ENCODE results near the gene ANKS1B. TPM values are rescaled to one million over a fixed set of nuclear protein-coding genes. Genes with fewer than 3 reads are reported as not detected.
"Not testable (repeated sequence)": the region's sequence is repeated elsewhere in the genome, so short reads cannot be mapped to it uniquely, and the experiment has no call there.

Gene ANKS1B
- total RNA-seq, 8 experiments from 2014 or later = 4.4 to 49.1 (median 14.2) TPM

- Histone ChIP-seq H3K4me1 (replicated peaks in 1 of 2) (no peaks in the 10 kb centered on the region), H3K27ac (no peak overlapping the region), H3K4me3 (no peak overlapping the region)
- in situ Hi-C loops (cut with MboI; ENCODE audit: low pct_unique_long_range_greater_than_20kb in 2 of 9, low sequenced_read_pairs in 9 of 9, unreplicated experiment in 9 of 9) = no loop called here
- WGBS, 10 experiments = 0 to 94% (median 80%) methylated on average over 1 to 3 of the region's 3 CpGs; no CpG with 5 or more reads in 2 of the 10 experiments
- no peak for ATAC-seq (replicated peaks in 6 of 8)
Observed at GRCh38 chr12:99265648-99266047, 719.1 kb downstream of the ANKS1B start.

- in situ Hi-C loops (cut with MboI; ENCODE audit: low pct_unique_long_range_greater_than_20kb in 2 of 9, low sequenced_read_pairs in 9 of 9, unreplicated experiment in 9 of 9) = no loop called here
- no peak overlapping the region for H3K4me3 ChIP-seq
- H3K4me1 ChIP-seq (replicated peaks in 1 of 2) = no peaks in the 10 kb centered on the region
- H3K27ac ChIP-seq = no peak overlapping the region
- WGBS, 10 experiments = 0 to 100% (median 50%) methylated on average over 1 of the region's 1 CpG; no CpG with 5 or more reads in 3 of the 10 experiments
- peak in 2 of 8 experiments; percentile 20 to 95 for ATAC-seq (replicated peaks in 6 of 8)
Observed at GRCh38 chr12:99261256-99261655, 723.5 kb downstream of the ANKS1B start.

GRCh38 chr12:99260456-99260996 is 724.2 kb downstream of the ANKS1B start:
- 0 to 92% (median 77%) methylated on average over 1 to 4 of the region's 4 CpGs for WGBS, 10 experiments
- H3K4me1 ChIP-seq (replicated peaks in 1 of 2) = no peaks in the 10 kb centered on the region
- in situ Hi-C loops (cut with MboI; ENCODE audit: low pct_unique_long_range_greater_than_20kb in 2 of 9, low sequenced_read_pairs in 9 of 9, unreplicated experiment in 9 of 9) = no loop called here
- no peak for ATAC-seq (replicated peaks in 6 of 8)
- H3K4me3 ChIP-seq = no peak overlapping the region
- no peak overlapping the region for H3K27ac ChIP-seq

- ATAC-seq (replicated peaks in 6 of 8) = no peak
- 20 to 96% (median 79%) methylated on average over 1 to 11 of the region's 12 CpGs for WGBS, 10 experiments
- no peak overlapping the region for H3K27ac ChIP-seq
- no peaks in the 10 kb centered on the region for H3K4me1 ChIP-seq (replicated peaks in 1 of 2)
- in situ Hi-C loops (cut with MboI; ENCODE audit: low pct_unique_long_range_greater_than_20kb in 2 of 9, low sequenced_read_pairs in 9 of 9, unreplicated experiment in 9 of 9) = no loop called here
- H3K4me3 ChIP-seq = no peak overlapping the region
Observed at GRCh38 chr12:99259040-99259934, 725.4 kb downstream of the ANKS1B start.

- H3K27ac ChIP-seq = no peak overlapping the region
Observed at GRCh38 chr12:99257672-99258071, 727.1 kb downstream of the ANKS1B start.

GRCh38 chr12:99253068-99253467 is 731.7 kb downstream of the ANKS1B start:
- Histone ChIP-seq H3K4me1 (replicated peaks in 1 of 2) (no peaks in the 10 kb centered on the region), H3K4me3 (no peak overlapping the region), H3K27ac (no peak overlapping the region)
- peak in 2 of 8 experiments; percentile 15 to 60 for ATAC-seq (replicated peaks in 6 of 8)
- in situ Hi-C loops (cut with MboI; ENCODE audit: low pct_unique_long_range_greater_than_20kb in 2 of 9, low sequenced_read_pairs in 9 of 9, unreplicated experiment in 9 of 9) = no loop called here
- 30 to 100% (median 72%) methylated on average over 1 to 3 of the region's 3 CpGs; no CpG with 5 or more reads in 1 of the 10 experiments for WGBS, 10 experiments

More at GRCh38 chr12:99257672-99258071, 727.1 kb downstream of the ANKS1B start:
- Histone ChIP-seq H3K4me1 (replicated peaks in 1 of 2) (no peaks in the 10 kb centered on the region), H3K4me3 (no peak overlapping the region)
- peak in 1 of 8 experiments; percentile 38 for ATAC-seq (replicated peaks in 6 of 8)
- in situ Hi-C loops (cut with MboI; ENCODE audit: low pct_unique_long_range_greater_than_20kb in 2 of 9, low sequenced_read_pairs in 9 of 9, unreplicated experiment in 9 of 9) = no loop called here

GRCh38 chr12:99250091-99250490 is 734.6 kb downstream of the ANKS1B start:
- Histone ChIP-seq H3K27ac (no peak overlapping the region), H3K4me1 (replicated peaks in 1 of 2) (no peaks in the 10 kb centered on the region), H3K4me3 (no peak overlapping the region)
- ATAC-seq (replicated peaks in 6 of 8) = no peak
- in situ Hi-C loops (cut with MboI; ENCODE audit: low pct_unique_long_range_greater_than_20kb in 2 of 9, low sequenced_read_pairs in 9 of 9, unreplicated experiment in 9 of 9) = no loop called here
- 17 to 87% (median 71%) methylated on average over 1 to 3 of the region's 3 CpGs; no CpG with 5 or more reads in 3 of the 10 experiments for WGBS, 10 experiments

- in situ Hi-C loops (cut with MboI; ENCODE audit: low pct_unique_long_range_greater_than_20kb in 2 of 9, low sequenced_read_pairs in 9 of 9, unreplicated experiment in 9 of 9) = no loop called here
- H3K4me1 ChIP-seq (replicated peaks in 1 of 2) = no peaks in the 10 kb centered on the region
- no peak for ATAC-seq (replicated peaks in 6 of 8)
- no peak overlapping the region for H3K27ac ChIP-seq
- 16 to 81% (median 43%) methylated on average over 2 to 4 of the region's 4 CpGs; no CpG with 5 or more reads in 4 of the 10 experiments for WGBS, 10 experiments
- H3K4me3 ChIP-seq = no peak overlapping the region
Observed at GRCh38 chr12:99249543-99249942, 735.2 kb downstream of the ANKS1B start.

- in situ Hi-C loops (cut with MboI; ENCODE audit: low pct_unique_long_range_greater_than_20kb in 2 of 9, low sequenced_read_pairs in 9 of 9, unreplicated experiment in 9 of 9); H3K4me1 ChIP-seq (replicated peaks in 1 of 2); H3K4me3 ChIP-seq; H3K27ac ChIP-seq: not testable (repeated sequence)
- 0 to 29% (median 0%) methylated on average over 1 to 4 of the region's 7 CpGs; no CpG with 5 or more reads in 5 of the 10 experiments for WGBS, 10 experiments
- peak; percentile 56 to 100 (median 98) for ATAC-seq (replicated peaks in 6 of 8)
Observed at GRCh38 chr12:99237907-99238538, 746.7 kb downstream of the ANKS1B start.

- 8 to 100% (median 71%) methylated on average over 1 to 3 of the region's 3 CpGs for WGBS, 10 experiments
- Histone ChIP-seq H3K4me1 (replicated peaks in 1 of 2) (peaks cover 4 to 7% of the 10 kb centered on the region in 2 donors), H3K4me3 (no peak overlapping the region), H3K27ac (no peak overlapping the region)
- no peak for ATAC-seq (replicated peaks in 6 of 8)
- in situ Hi-C loops (cut with MboI; ENCODE audit: low pct_unique_long_range_greater_than_20kb in 2 of 9, low sequenced_read_pairs in 9 of 9, unreplicated experiment in 9 of 9) = no loop called here
Observed at GRCh38 chr12:99235381-99235780, 749.4 kb downstream of the ANKS1B start.

- ATAC-seq (replicated peaks in 6 of 8) = no peak
- Histone ChIP-seq H3K4me1 (replicated peaks in 1 of 2) (peaks cover 4 to 7% of the 10 kb centered on the region in 2 donors), H3K4me3 (no peak overlapping the region), H3K27ac (no peak overlapping the region)
- 57 to 100% (median 95%) methylated on average over 1 of the region's 1 CpG; no CpG with 5 or more reads in 2 of the 10 experiments for WGBS, 10 experiments
- in situ Hi-C loops (cut with MboI; ENCODE audit: low pct_unique_long_range_greater_than_20kb in 2 of 9, low sequenced_read_pairs in 9 of 9, unreplicated experiment in 9 of 9) = no loop called here
Observed at GRCh38 chr12:99234702-99235101, 750.0 kb downstream of the ANKS1B start.

GRCh38 chr12:99232324-99232723 is 752.4 kb downstream of the ANKS1B start:
- in situ Hi-C loops (cut with MboI; ENCODE audit: low pct_unique_long_range_greater_than_20kb in 2 of 9, low sequenced_read_pairs in 9 of 9, unreplicated experiment in 9 of 9) = no loop called here
- H3K27ac ChIP-seq = no peak overlapping the region
- peak in 1 of 8 experiments; percentile 18 for ATAC-seq (replicated peaks in 6 of 8)
- 0 to 86% (median 67%) methylated on average over 1 to 4 of the region's 4 CpGs for WGBS, 10 experiments
- no peak overlapping the region for H3K4me3 ChIP-seq
- no peaks in the 10 kb centered on the region for H3K4me1 ChIP-seq (replicated peaks in 1 of 2)

GRCh38 chr12:99231031-99231430 is 753.7 kb downstream of the ANKS1B start:
- in situ Hi-C loops (cut with MboI; ENCODE audit: low pct_unique_long_range_greater_than_20kb in 2 of 9, low sequenced_read_pairs in 9 of 9, unreplicated experiment in 9 of 9) = no loop called here
- 9 to 68% (median 43%) methylated on average over 1 of the region's 1 CpG; no CpG with 5 or more reads in 3 of the 10 experiments for WGBS, 10 experiments
- no peak for ATAC-seq (replicated peaks in 6 of 8)

More at GRCh38 chr12:99231031-99231430, 753.7 kb downstream of the ANKS1B start:
- Histone ChIP-seq H3K4me1 (replicated peaks in 1 of 2) (no peaks in the 10 kb centered on the region), H3K27ac (no peak overlapping the region), H3K4me3 (no peak overlapping the region)

All from motor neuron (in vitro differentiated cells).